HG03558 (cell line): ENCODE results near the gene CLSTN2.

Experiments
- ATAC-seq: cut with Tn5 transposase; IDR thresholded peaks from one replicate; pipeline ENCODE4 v1.9.1; 2021; ENCODE audit warnings: moderate number of reproducible peaks; ENCODE audit not compliant: unreplicated experiment; ENCODE audit errors: extremely low read depth

Gene CLSTN2

GRCh38 chr3:140463355-140463754 lies 528.4 kb downstream of the CLSTN2 start:
- no peak for ATAC-seq

GRCh38 chr3:140465988-140466387 lies 531.0 kb downstream of the CLSTN2 start:
- ATAC-seq = no peak

- no peak for ATAC-seq
Measured at GRCh38 chr3:140466535-140466934, 531.5 kb downstream of the CLSTN2 start.

GRCh38 chr3:140467104-140467577 lies 532.2 kb downstream of the CLSTN2 start:
- ATAC-seq = no peak

GRCh38 chr3:140467796-140468315 lies 532.9 kb downstream of the CLSTN2 start:
- no peak for ATAC-seq

GRCh38 chr3:140468407-140468806 lies 533.4 kb downstream of the CLSTN2 start:
- ATAC-seq = no peak

- no peak for ATAC-seq
Measured at GRCh38 chr3:140469491-140469890, 534.5 kb downstream of the CLSTN2 start.

GRCh38 chr3:140470211-140470610 lies 535.2 kb downstream of the CLSTN2 start:
- ATAC-seq = no peak

- no peak for ATAC-seq
Measured at GRCh38 chr3:140470962-140471361, 536.0 kb downstream of the CLSTN2 start.

- ATAC-seq = no peak
Measured at GRCh38 chr3:140472306-140473020, 537.5 kb downstream of the CLSTN2 start.

- no peak for ATAC-seq
Measured at GRCh38 chr3:140487566-140487965, 552.6 kb downstream of the CLSTN2 start.

- no peak for ATAC-seq
Measured at GRCh38 chr3:140493271-140493670, 558.3 kb downstream of the CLSTN2 start.

GRCh38 chr3:140494970-140495369 lies 560.0 kb downstream of the CLSTN2 start:
- ATAC-seq = no peak

- no peak for ATAC-seq
Measured at GRCh38 chr3:140497331-140497730, 562.3 kb downstream of the CLSTN2 start.

GRCh38 chr3:140499114-140499757 lies 564.3 kb downstream of the CLSTN2 start:
- ATAC-seq = no peak

GRCh38 chr3:140500473-140500872 lies 565.5 kb downstream of the CLSTN2 start:
- no peak for ATAC-seq

- no peak for ATAC-seq
Measured at GRCh38 chr3:140501061-140501769, 566.2 kb downstream of the CLSTN2 start.

- no peak for ATAC-seq
Measured at GRCh38 chr3:140501770-140502364, 566.9 kb downstream of the CLSTN2 start.

GRCh38 chr3:140505213-140505612 lies 570.2 kb downstream of the CLSTN2 start:
- no peak for ATAC-seq

- ATAC-seq = no peak
Measured at GRCh38 chr3:140505876-140506275, 570.9 kb downstream of the CLSTN2 start.

- ATAC-seq = no peak
Measured at GRCh38 chr3:140508550-140508949, 573.6 kb downstream of the CLSTN2 start.
